SK-N-SH treated with all-trans-retinoic acid at 6 μM for 48 hours (cell line): ENCODE measurements around the gene USP35.
"Not testable (repeated sequence)": the region's sequence is repeated elsewhere in the genome, so short reads cannot be mapped to it uniquely, and the experiment has no call there.

Experiments
- ATAC-seq: fragments of 200-7000 bp; cut with Tn5 transposase; 3 replicates; pipeline ENCODE4 v1.9.1; 2020; ENCODE audit warnings: mild to moderate bottlenecking, moderate library complexity
- ARNTL ChIP-seq: fragments of 450-650 bp; formaldehyde crosslinking; IDR thresholded peaks from 2 replicates; pipeline ENCODE4 v1.5.0; 2020; ENCODE audit warnings: low read depth, mild to moderate bottlenecking, moderate library complexity, borderline replicate concordance
- BACH2 ChIP-seq: fragments of 250-450 bp; sonication (Bioruptor Pico); IDR thresholded peaks from 2 replicates; pipeline ENCODE4 v1.9.0; 2021; ENCODE audit warnings: mild to moderate bottlenecking, borderline replicate concordance
- CREB5 ChIP-seq: fragments of 250-450 bp; sonication (Bioruptor Pico); IDR thresholded peaks from 2 replicates; pipeline ENCODE4 v1.5.1; 2020; ENCODE audit warnings: low read depth, mild to moderate bottlenecking, moderate library complexity
- CSDC2 ChIP-seq: fragments of 250-450 bp; sonication (Bioruptor Pico); IDR thresholded peaks from 2 replicates; pipeline ENCODE4 v1.5.0; 2020; ENCODE audit warnings: mild to moderate bottlenecking, moderate library complexity
- ESRRG ChIP-seq: fragments of 250-450 bp; sonication (Bioruptor Pico); IDR thresholded peaks from 2 replicates; pipeline ENCODE4 v1.6.1; 2021; ENCODE audit warnings: mild to moderate bottlenecking
- GLIS3 ChIP-seq: fragments of 250-450 bp; sonication (Bioruptor Pico); IDR thresholded peaks from 2 replicates; pipeline ENCODE4 v1.5.0; 2020; ENCODE audit warnings: mild to moderate bottlenecking, moderate library complexity
- ISL1 ChIP-seq: fragments of 250-450 bp; sonication (Bioruptor Pico); IDR thresholded peaks from 2 replicates; pipeline ENCODE4 v2.1.2; 2022; ENCODE audit warnings: mild to moderate bottlenecking, moderate library complexity
- PPARA ChIP-seq: fragments of 250-450 bp; sonication (Bioruptor Pico); IDR thresholded peaks from 2 replicates; pipeline ENCODE4 v1.5.0; 2020; ENCODE audit warnings: mild to moderate bottlenecking, borderline replicate concordance
- SNAI2 ChIP-seq: fragments of 250-450 bp; sonication (Bioruptor Pico); IDR thresholded peaks from 2 replicates; pipeline ENCODE4 v1.5.0; 2020; ENCODE audit warnings: mild to moderate bottlenecking, moderate library complexity
- TCF4 ChIP-seq: fragments of 250-450 bp; sonication (Bioruptor Pico); IDR thresholded peaks from 2 replicates; pipeline ENCODE4 v1.8.0; 2021; ENCODE audit warnings: mild to moderate bottlenecking, moderate library complexity, borderline replicate concordance
- TOX ChIP-seq: fragments of 250-450 bp; sonication (Bioruptor Pico); IDR thresholded peaks from 2 replicates; pipeline ENCODE4 v1.8.0; 2021; ENCODE audit warnings: mild to moderate bottlenecking, moderate library complexity, borderline replicate concordance
- TSHZ2 ChIP-seq: fragments of 250-450 bp; sonication (Bioruptor Pico); IDR thresholded peaks from 2 replicates; pipeline ENCODE4 v1.5.0; 2020; ENCODE audit warnings: mild to moderate bottlenecking, moderate library complexity
- ZFP3 ChIP-seq: fragments of 250-450 bp; sonication (Bioruptor Pico); IDR thresholded peaks from 2 replicates; pipeline ENCODE4 v1.5.0; 2020; ENCODE audit warnings: mild to moderate bottlenecking, moderate library complexity
- ZNF565 ChIP-seq: fragments of 450-650 bp; formaldehyde crosslinking; conservative IDR thresholded peaks from 2 replicates; pipeline ENCODE4 v1.5.0; 2020; ENCODE audit warnings: low read depth, mild to moderate bottlenecking, moderate library complexity
- ZNF8 ChIP-seq: fragments of 450-650 bp; formaldehyde crosslinking; IDR thresholded peaks from 2 replicates; pipeline ENCODE4 v1.5.0; 2020; ENCODE audit warnings: mild to moderate bottlenecking, moderate library complexity
- TF ChIP-seq, protein P1 (sequence below): fragments of 250-450 bp; sonication (Bioruptor Pico); IDR thresholded peaks from 2 replicates; pipeline ENCODE4 v1.8.0; 2021; ENCODE audit warnings: low read depth, mild to moderate bottlenecking, moderate library complexity, borderline replicate concordance

The USP35 gene

GRCh38 chr11:78170874-78171549 is 17.7 kb upstream of the USP35 start:
- ATAC-seq = no peak
- TF ChIP-seq ARNTL (CRISPR knock-in tag) = no peak
- TF ChIP-seq ESRRG (CRISPR knock-in tag) = no peak
- TF ChIP-seq, protein P1, sequence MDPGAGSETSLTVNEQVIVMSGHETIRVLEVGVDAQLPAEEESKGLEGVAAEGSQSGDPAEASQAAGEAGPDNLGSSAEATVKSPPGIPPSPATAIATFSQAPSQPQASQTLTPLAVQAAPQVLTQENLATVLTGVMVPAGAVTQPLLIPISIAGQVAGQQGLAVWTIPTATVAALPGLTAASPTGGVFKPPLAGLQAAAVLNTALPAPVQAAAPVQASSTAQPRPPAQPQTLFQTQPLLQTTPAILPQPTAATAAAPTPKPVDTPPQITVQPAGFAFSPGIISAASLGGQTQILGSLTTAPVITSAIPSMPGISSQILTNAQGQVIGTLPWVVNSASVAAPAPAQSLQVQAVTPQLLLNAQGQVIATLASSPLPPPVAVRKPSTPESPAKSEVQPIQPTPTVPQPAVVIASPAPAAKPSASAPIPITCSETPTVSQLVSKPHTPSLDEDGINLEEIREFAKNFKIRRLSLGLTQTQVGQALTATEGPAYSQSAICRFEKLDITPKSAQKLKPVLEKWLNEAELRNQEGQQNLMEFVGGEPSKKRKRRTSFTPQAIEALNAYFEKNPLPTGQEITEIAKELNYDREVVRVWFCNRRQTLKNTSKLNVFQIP (CRISPR knock-in tag) = no peak
- no peak for TF ChIP-seq TOX

DNA sequence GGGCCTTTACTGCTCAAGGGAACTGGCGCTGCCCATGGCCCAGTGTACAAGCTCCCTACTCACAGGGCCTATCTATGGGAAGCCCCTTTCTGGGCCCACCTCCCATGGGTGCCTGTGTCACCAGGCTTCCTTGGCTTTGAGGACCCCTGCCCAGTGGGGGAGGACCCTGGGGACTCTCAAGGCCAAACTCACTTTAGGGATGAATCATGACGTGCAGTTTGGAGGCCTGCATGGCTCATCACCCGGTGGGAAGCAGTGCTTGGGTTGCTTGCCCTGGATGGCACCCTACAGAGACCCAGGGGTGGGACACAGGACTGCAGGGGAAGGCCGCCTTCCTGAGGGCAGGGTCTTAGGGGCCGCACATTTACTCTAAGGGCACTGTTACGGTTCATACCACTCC is 16.8 kb upstream of the USP35 start:
- TF ChIP-seq, protein P1 (CRISPR knock-in tag) = no peak

GRCh38 chr11:78175862-78176261 is 12.9 kb upstream of the USP35 start:
- not testable (repeated sequence) for ATAC-seq

More for the DNA sequence above, 16.8 kb upstream of the USP35 start:
- no peak for ATAC-seq

DNA sequence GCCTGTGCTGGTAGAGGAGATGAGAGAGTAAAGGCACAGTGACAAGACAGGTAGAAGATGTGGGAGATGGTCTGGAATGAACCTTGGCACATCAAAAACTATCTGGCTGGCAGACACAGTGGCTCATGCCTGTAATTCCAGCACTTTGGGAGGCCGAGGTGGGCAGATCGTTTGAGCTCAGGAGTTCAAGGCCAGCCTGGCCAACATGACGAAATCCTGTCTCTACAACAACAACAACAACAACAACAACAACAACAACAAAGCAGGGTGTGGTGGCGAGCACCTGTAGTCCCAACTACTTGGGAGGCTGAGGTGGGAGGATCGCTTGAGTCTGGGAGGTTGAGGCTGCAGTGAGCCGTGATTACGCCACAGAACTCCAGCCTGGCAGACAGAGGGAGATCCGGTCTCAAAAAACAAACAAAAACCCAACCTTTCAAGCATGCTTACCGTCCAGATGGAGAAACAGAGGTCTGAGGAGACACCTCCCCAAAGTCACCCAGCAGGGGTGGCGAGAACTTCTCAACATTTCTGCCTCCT is 12.0 kb upstream of the USP35 start:
- TF ChIP-seq CSDC2 (CRISPR knock-in tag) = no peak
- TF ChIP-seq TSHZ2 (CRISPR knock-in tag) = no peak
- TF ChIP-seq ZFP3 (CRISPR knock-in tag) = no peak
- TF ChIP-seq TCF4 (CRISPR knock-in tag) = no peak
- TF ChIP-seq ESRRG (CRISPR knock-in tag) = no peak
- TF ChIP-seq ISL1 = no peak
- TF ChIP-seq, protein P1 (CRISPR knock-in tag) = no peak
- no peak for TF ChIP-seq ZNF565 (CRISPR knock-in tag)
- TF ChIP-seq SNAI2 (CRISPR knock-in tag) = no peak
- TF ChIP-seq CREB5 = no peak
- no peak for ATAC-seq

DNA sequence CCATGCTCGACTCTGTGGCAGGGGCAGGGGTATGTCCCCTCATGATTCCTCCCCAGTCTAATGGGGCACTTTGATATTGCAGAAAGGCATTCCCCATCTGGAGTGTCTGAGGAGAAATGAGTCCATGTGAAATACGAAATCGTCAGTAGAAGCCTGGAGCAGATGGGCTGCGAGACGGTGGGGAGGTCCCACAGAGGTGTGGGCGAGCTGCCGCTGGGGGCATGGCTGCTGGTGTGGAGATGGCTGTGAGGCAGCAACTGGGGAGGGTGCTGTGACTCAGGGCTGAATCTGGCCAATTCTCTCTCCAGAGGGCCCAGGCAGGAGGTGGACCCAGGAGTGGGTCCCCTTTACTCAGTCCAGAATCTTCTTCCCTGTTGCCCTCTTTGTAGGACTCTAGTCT is 11.5 kb upstream of the USP35 start:
- no peak for ATAC-seq
- TF ChIP-seq GLIS3 (CRISPR knock-in tag) (no peak), TOX (no peak), ISL1 (no peak), BACH2 (no peak), CSDC2 (CRISPR knock-in tag) (no peak), SNAI2 (CRISPR knock-in tag) (no peak), TSHZ2 (CRISPR knock-in tag) (no peak), CREB5 (no peak), ZNF8 (CRISPR knock-in tag) (no peak), PPARA (CRISPR knock-in tag) (no peak)
